IMR-90 (cell line): Measurements from ENCODE around the gene XIRP1. TPM values are rescaled to one million over a fixed set of nuclear protein-coding genes. Genes with fewer than 3 reads are reported as not detected.

Source experiments
- ATAC-seq: fragments of 200-7000 bp; cut with Tn5 transposase; 2 replicates; pipeline ENCODE4 v1.9.1; 2020; ENCODE audit warnings: low read depth, mild to moderate bottlenecking, moderate library complexity
- BruUV-seq: library from RNA; stranded (reverse); fragments of 400-500 nt; replicated peaks from 2 replicates; lab custom pipeline; 2021; lab: Mats Ljungman, UMichigan
- CTCF ChIA-PET: fragments of 300-600 bp; formaldehyde crosslinking; extraction: SDS; loops from one replicate; lab custom pipeline; 2021; ENCODE audit warnings: antibody characterized with exemption; lab: Yijun Ruan, JAX
- POLR2A ChIA-PET: fragments of 300-600 bp; sonication (Branson Sonifier 250); formaldehyde crosslinking; loops from one replicate; lab custom pipeline; 2022; ENCODE audit warnings: antibody characterized with exemption; ENCODE audit not compliant: unreplicated experiment; lab: Charles Lee
- DNase-seq: peaks from one replicate; pipeline ENCODE4 v3.0.0; 2013
- H2AFZ ChIP-seq: replicated peaks from 2 replicates; pipeline ENCODE3; 2013; ENCODE audit warnings: low read length, mild to moderate bottlenecking; ENCODE audit not compliant: poor library complexity
- H2AK5ac ChIP-seq: 2 replicates; pipeline ENCODE4 v1.6.1; 2013; ENCODE audit warnings: low read depth, low read length, inconsistent platforms
- H2AK9ac ChIP-seq: replicated peaks from 2 replicates; pipeline ENCODE3; 2013; ENCODE audit warnings: mild to moderate bottlenecking, low read depth, low read length, moderate library complexity; ENCODE audit not compliant: poor library complexity
- H2BK120ac ChIP-seq: 2 replicates; pipeline ENCODE4 v1.6.1; 2013; ENCODE audit warnings: low read depth, low read length, inconsistent platforms
- H2BK15ac ChIP-seq: 3 replicates; pipeline ENCODE4 v1.6.1; 2013; ENCODE audit warnings: low read depth, low read length, inconsistent platforms
- H2BK20ac ChIP-seq: 2 replicates; pipeline ENCODE4 v1.6.1; 2013; ENCODE audit warnings: low read depth, mild to moderate bottlenecking, inconsistent platforms, low read length, moderate library complexity
- H2BK5ac ChIP-seq: 2 replicates; pipeline ENCODE4 v1.6.1; 2013; ENCODE audit warnings: mild to moderate bottlenecking, low read depth, low read length, inconsistent platforms; ENCODE audit not compliant: poor library complexity, severe bottlenecking
- H3K14ac ChIP-seq: replicated peaks from 2 replicates; pipeline ENCODE4 v1.6.1; 2013; ENCODE audit warnings: low read depth, low read length, inconsistent platforms
- H3K18ac ChIP-seq: 2 replicates; pipeline ENCODE4 v1.6.1; 2013; ENCODE audit warnings: low read depth, low read length, control low read depth
- H3K23ac ChIP-seq: 2 replicates; pipeline ENCODE4 v1.6.1; 2013; ENCODE audit warnings: low read depth, low read length, inconsistent platforms
- H3K27ac ChIP-seq: 2 replicates; pipeline ENCODE4 v1.5.1; 2013; ENCODE audit warnings: mild to moderate bottlenecking, control low read depth, low read length; ENCODE audit not compliant: insufficient read depth
- H3K27me3 ChIP-seq: 2 replicates; pipeline ENCODE4 v1.6.1; 2013; ENCODE audit warnings: low read length; ENCODE audit not compliant: control insufficient read depth, insufficient read depth
- H3K36me3 ChIP-seq: 2 replicates; pipeline ENCODE4 v1.6.1; 2013; ENCODE audit warnings: low read length, mixed read lengths; ENCODE audit not compliant: control insufficient read depth, insufficient read depth
- H3K4ac ChIP-seq: 2 replicates; pipeline ENCODE4 v1.6.1; 2013; ENCODE audit warnings: low read depth, low read length, inconsistent platforms
- H3K4me1 ChIP-seq: 2 replicates; pipeline ENCODE4 v1.6.1; 2013; ENCODE audit warnings: low read length, mixed read lengths; ENCODE audit not compliant: control insufficient read depth, insufficient read depth
- H3K4me2 ChIP-seq: 2 replicates; pipeline ENCODE4 v1.6.1; 2013; ENCODE audit warnings: low read depth, mild to moderate bottlenecking, control low read depth, low read length, moderate library complexity
- H3K4me3 ChIP-seq: 2 replicates; pipeline ENCODE4 v1.5.1; 2013; ENCODE audit warnings: low read depth, mild to moderate bottlenecking, control low read depth, low read length, moderate library complexity; ENCODE audit not compliant: insufficient read depth
- H3K56ac ChIP-seq: 2 replicates; pipeline ENCODE4 v1.6.1; 2013; ENCODE audit warnings: low read length, inconsistent platforms; ENCODE audit not compliant: insufficient read depth; ENCODE audit errors: extremely low read depth
- H3K79me1 ChIP-seq, 2 experiments: 2 replicates each; pipeline ENCODE4 v1.6.1; 2013; ENCODE audit warnings: low read length in 2 of 2, inconsistent platforms in 1 of 2, low read depth in 1 of 2
- H3K9ac ChIP-seq: 2 replicates; pipeline ENCODE4 v1.6.1; 2013; ENCODE audit warnings: low read depth, low read length, control low read depth
- H3K9me1 ChIP-seq: 2 replicates; pipeline ENCODE4 v1.6.1; 2013; ENCODE audit warnings: low read length, inconsistent platforms; ENCODE audit not compliant: insufficient read depth
- H3K9me3 ChIP-seq: 2 replicates; pipeline ENCODE4 v1.6.1; 2013; ENCODE audit warnings: low read length; ENCODE audit not compliant: control insufficient read depth, insufficient read depth
- H4K20me1 ChIP-seq: 2 replicates; pipeline ENCODE4 v1.6.1; 2013; ENCODE audit warnings: low read length, inconsistent platforms; ENCODE audit not compliant: insufficient read depth
- H4K5ac ChIP-seq: 2 replicates; pipeline ENCODE4 v1.6.1; 2013; ENCODE audit warnings: mild to moderate bottlenecking, low read depth, low read length, control low read depth
- H4K8ac ChIP-seq, 2 experiments: 2 replicates each; pipeline ENCODE4 v1.6.1; 2013; ENCODE audit warnings: low read depth in 2 of 2, low read length in 2 of 2, control low read depth in 1 of 2, inconsistent platforms in 1 of 2
- H4K91ac ChIP-seq: 2 replicates; pipeline ENCODE4 v1.6.1; 2013; ENCODE audit warnings: low read depth, low read length, inconsistent platforms; ENCODE audit not compliant: insufficient read depth
- BHLHE40 ChIP-seq: fragments of 150-350 bp; IDR thresholded peaks from 2 replicates; pipeline ENCODE4 v1.6.1; 2016; ENCODE audit warnings: mild to moderate bottlenecking, low read depth, low read length
- CEBPB ChIP-seq: IDR thresholded peaks from 2 replicates; pipeline ENCODE4 v1.6.1; 2012; ENCODE audit warnings: low read depth, low read length, improper control_type of control experiment
- CHD1 ChIP-seq: IDR thresholded peaks from 2 replicates; pipeline ENCODE4 v1.6.1; 2012; ENCODE audit warnings: low read depth, low read length, improper control_type of control experiment
- CTCF ChIP-seq: conservative IDR thresholded peaks from 2 replicates; pipeline ENCODE4 v1.5.1; 2012; ENCODE audit warnings: mild to moderate bottlenecking, low read depth, low read length, improper control_type of control experiment
- ELK1 ChIP-seq: fragments of 150-350 bp; IDR thresholded peaks from 2 replicates; pipeline ENCODE4 v1.6.1; 2016; ENCODE audit warnings: low read depth, mild to moderate bottlenecking, low read length, moderate library complexity, borderline replicate concordance
- FOS ChIP-seq: fragments of 150-350 bp; IDR thresholded peaks from 2 replicates; pipeline ENCODE4 v1.6.1; 2016; ENCODE audit warnings: low read depth, low read length
- MAFK ChIP-seq: IDR thresholded peaks from 2 replicates; pipeline ENCODE4 v1.6.1; 2012; ENCODE audit warnings: low read depth, low read length, improper control_type of control experiment
- MAZ ChIP-seq: IDR thresholded peaks from 2 replicates; pipeline ENCODE4 v1.6.1; 2012; ENCODE audit warnings: low read depth, mild to moderate bottlenecking, low read length, improper control_type of control experiment, moderate library complexity, borderline replicate concordance
- MXI1 ChIP-seq: IDR thresholded peaks from 2 replicates; pipeline ENCODE4 v1.6.1; 2012; ENCODE audit warnings: low read depth, mild to moderate bottlenecking, low read length, moderate library complexity, borderline replicate concordance
- NFE2L2 ChIP-seq: fragments of 150-350 bp; IDR thresholded peaks from 2 replicates; pipeline ENCODE4 v1.6.1; 2016; ENCODE audit warnings: low read depth, mild to moderate bottlenecking, low read length
- POLR2A ChIP-seq: IDR thresholded peaks from 2 replicates; pipeline ENCODE4 v1.6.1; 2012; ENCODE audit warnings: mild to moderate bottlenecking, low read depth, low read length
- RAD21 ChIP-seq: IDR thresholded peaks from 2 replicates; pipeline ENCODE4 v1.6.1; 2012; ENCODE audit warnings: low read length, improper control_type of control experiment
- RCOR1 ChIP-seq: IDR thresholded peaks from 2 replicates; pipeline ENCODE4 v1.6.1; 2012; ENCODE audit warnings: mild to moderate bottlenecking, low read length, improper control_type of control experiment; ENCODE audit not compliant: insufficient replicate concordance
- RFX5 ChIP-seq: IDR thresholded peaks from 2 replicates; pipeline ENCODE4 v1.8.0; 2012; ENCODE audit warnings: low read depth, mild to moderate bottlenecking, low read length, moderate library complexity
- SMC3 ChIP-seq: fragments of 150-350 bp; IDR thresholded peaks from 2 replicates; pipeline ENCODE4 v1.6.1; 2016; ENCODE audit warnings: low read depth, mild to moderate bottlenecking, antibody characterized with exemption, low read length, moderate library complexity
- USF2 ChIP-seq: fragments of 150-350 bp; IDR thresholded peaks from 2 replicates; pipeline ENCODE4 v1.6.1; 2017; ENCODE audit warnings: mild to moderate bottlenecking, antibody characterized with exemption, low read length, low read depth
- WGBS, 2 experiments: methylation state at CpG; one replicate each; pipeline versions ENCODE4 v1.1.5 to v1.1.7; 2013; ENCODE audit warnings: missing lambda C conversion rate in 2 of 2; ENCODE audit not compliant: insufficient read length in 1 of 2; ENCODE audit errors: extremely low coverage in 2 of 2; 5-methylcytosine and 5-hydroxymethylcytosine counted together
- dilution Hi-C: fragments of 300-500 bp; cut with HindIII; formaldehyde crosslinking; loops from one replicate; pipeline ENCODE4 v1.14.3; 2018; ENCODE audit warnings: low sequenced_read_pairs; ENCODE audit not compliant: unreplicated experiment
- in situ Hi-C: fragments of 300-500 bp; cut with MboI; formaldehyde crosslinking; loops from 3 replicates; pipeline ENCODE4 v1.14.3; 2019; ENCODE audit warnings: low sequenced_read_pairs, inconsistent platforms, mixed read lengths
- intact Hi-C: fragments of 100-400 bp; cut with micrococcal nuclease; formaldehyde crosslinking; loops from 2 replicates; pipeline ENCODE4 v1.10.0; 2022
- polyA plus RNA-seq, 3 experiments: library from polyadenylated mRNA; depleted of rRNA; stranded (reverse); fragments of >200 nt; gene quantifications; 2 replicates each; pipeline ENCODE4 v1.2.3, GENCODE V29; 2012; ENCODE audit warnings: low replicate concordance in 1 of 3
- total RNA-seq: library from RNA; depleted of rRNA; stranded (reverse); fragments of >200 nt; gene quantifications from 2 replicates; pipeline ENCODE4 v1.2.3, GENCODE V29; 2012

The XIRP1 gene
- total and polyA plus RNA-seq, 2 of the 4 experiments (the other 2 are of a cell fraction): under 0.01 to 0.07 TPM

GRCh38 chr3:39171860-39172259 is 20.5 kb downstream of the XIRP1 start:
- H3K4me3 ChIP-seq: no peak overlapping the region
- ATAC-seq (no peak), DNase-seq (no peak)
- no peaks in the 10 kb centered on the region for H4K20me1 ChIP-seq
- H2BK120ac ChIP-seq: no peak overlapping the region
- H3K9me1 ChIP-seq: peaks cover 5% of the 10 kb centered on the region
- H2BK15ac ChIP-seq: no peak overlapping the region; the same call in 2 of the 3 replicates
- ChIA-PET POLR2A (no interaction called here), CTCF (interaction anchor here (0.6 to 1.0 kb wide), 2 partner anchors 18 to 106 kb away, joined by 3 to 5 read pairs; no protein-coding TSS in a partner anchor)
- H3K4me1 ChIP-seq: peaks cover 3% of the 10 kb centered on the region
- no peak overlapping the region for H2AK9ac ChIP-seq
- H3K9me3 ChIP-seq: no peaks in the 10 kb centered on the region
- no peak overlapping the region for H4K91ac ChIP-seq
- dilution Hi-C loops: no loop called here
- no peaks in the 10 kb centered on the region for H3K36me3 ChIP-seq
- intact Hi-C loops: no loop called here
- no peak overlapping the region for H3K23ac ChIP-seq
- H2BK20ac ChIP-seq: no peak overlapping the region
- H3K27ac ChIP-seq: no peak overlapping the region
- no peak for TF ChIP-seq USF2
- TF ChIP-seq RAD21: no peak
- no peak for TF ChIP-seq NFE2L2
- no peak for TF ChIP-seq CHD1
- TF ChIP-seq POLR2A: no peak
- TF ChIP-seq RFX5: no peak
- TF ChIP-seq MAZ: no peak
- TF ChIP-seq SMC3: no peak
- no peak for TF ChIP-seq MXI1
- TF ChIP-seq ELK1: no peak
- no peak for TF ChIP-seq FOS
- no peak for TF ChIP-seq MAFK
- no peak for TF ChIP-seq CEBPB
- TF ChIP-seq BHLHE40: no peak
- no peak for TF ChIP-seq CTCF
- TF ChIP-seq RCOR1: no peak
- H3K9ac ChIP-seq: no peak overlapping the region
- in situ Hi-C loops: no loop called here
- no TSS peak for BruUV-seq
- no peak overlapping the region for H2BK5ac ChIP-seq
- WGBS, 2 experiments: 70% methylated on average over 2 of the region's 2 CpGs; no CpG with 5 or more reads in 1 of the 2 experiments
- no peak overlapping the region for H2AFZ ChIP-seq
- no peaks in the 10 kb centered on the region; the same call in 1 of the 2 replicates for H3K27me3 ChIP-seq
- H3K4me2 ChIP-seq: no peak overlapping the region
- no peaks in the 10 kb centered on the region; a peak in 1 of 4 replicates for H3K79me1 ChIP-seq
- no peak overlapping the region for H4K5ac ChIP-seq
- no peak overlapping the region for H3K4ac ChIP-seq
- no peak overlapping the region for H4K8ac ChIP-seq
- no peak overlapping the region; the same call in 1 of the 2 replicates for H2AK5ac ChIP-seq
- H3K18ac ChIP-seq: no peak overlapping the region
- no peak overlapping the region for H3K14ac ChIP-seq
- no peak overlapping the region for H3K56ac ChIP-seq
